AG04450 (cell line): ENCODE data around the gene RNF217. TPM values are rescaled to one million over a fixed set of nuclear protein-coding genes. Genes with fewer than 3 reads are reported as not detected.

Experiments used
- CTCF ChIA-PET: fragments of 300-600, 350-600 bp; formaldehyde crosslinking; extraction: SDS; loops from one replicate; lab custom pipeline; 2022; ENCODE audit warnings: antibody characterized with exemption, inconsistent platforms; lab: Charles Lee
- POLR2A ChIA-PET: fragments of 350-600 bp; formaldehyde crosslinking; extraction: SDS; loops from one replicate; lab custom pipeline; 2021; ENCODE audit warnings: antibody characterized with exemption, inconsistent platforms; lab: Yijun Ruan, JAX
- DNase-seq: peaks from one replicate; pipeline ENCODE4 v3.0.0-alpha.2; 2011; ENCODE audit warnings: low read depth, low spot score
- H3K27ac ChIP-seq: one replicate; pipeline ENCODE4 v1.5.1; 2012; ENCODE audit warnings: low read depth, low read length, control low read depth
- H3K27me3 ChIP-seq: one replicate; pipeline ENCODE4 v1.6.0; 2012; ENCODE audit warnings: low read length; ENCODE audit not compliant: control insufficient read depth, insufficient read depth
- H3K4me3 ChIP-seq: 2 replicates; pipeline ENCODE4 v1.5.1; 2011; ENCODE audit warnings: mild to moderate bottlenecking, low read depth, low read length, control low read depth
- H3K9me3 ChIP-seq: 2 replicates; pipeline ENCODE4 v1.5.1; 2012; ENCODE audit warnings: low read length; ENCODE audit not compliant: control insufficient read depth, insufficient read depth
- CTCF ChIP-seq: IDR thresholded peaks from 2 replicates; pipeline ENCODE4 v1.5.1; 2011; ENCODE audit warnings: low read depth, low read length, control low read depth, inconsistent platforms
- polyA plus RNA-seq: library from polyadenylated mRNA; depleted of rRNA; stranded (reverse); fragments of >200 nt; gene quantifications from 2 replicates; pipeline ENCODE4 v1.2.3, GENCODE V29; 2011

RNF217 gene
- polyA plus RNA-seq, 1 experiment = 24.6 TPM

GRCh38 chr6:125078602-125079321 lies 116.5 kb downstream of the RNF217 start:
- CTCF ChIA-PET = interaction anchor here (1.3 kb wide), 1 partner anchor 36 kb away, joined by 3 read pairs; no protein-coding TSS in a partner anchor
- Histone ChIP-seq H3K4me3 (no peak overlapping the region), H3K9me3 (no peaks in the 10 kb centered on the region), H3K27me3 (no peaks in the 10 kb centered on the region), H3K27ac (no peak overlapping the region)
- TF ChIP-seq CTCF = no peak
- POLR2A ChIA-PET = no interaction called here
- DNase-seq = no peak

DNA sequence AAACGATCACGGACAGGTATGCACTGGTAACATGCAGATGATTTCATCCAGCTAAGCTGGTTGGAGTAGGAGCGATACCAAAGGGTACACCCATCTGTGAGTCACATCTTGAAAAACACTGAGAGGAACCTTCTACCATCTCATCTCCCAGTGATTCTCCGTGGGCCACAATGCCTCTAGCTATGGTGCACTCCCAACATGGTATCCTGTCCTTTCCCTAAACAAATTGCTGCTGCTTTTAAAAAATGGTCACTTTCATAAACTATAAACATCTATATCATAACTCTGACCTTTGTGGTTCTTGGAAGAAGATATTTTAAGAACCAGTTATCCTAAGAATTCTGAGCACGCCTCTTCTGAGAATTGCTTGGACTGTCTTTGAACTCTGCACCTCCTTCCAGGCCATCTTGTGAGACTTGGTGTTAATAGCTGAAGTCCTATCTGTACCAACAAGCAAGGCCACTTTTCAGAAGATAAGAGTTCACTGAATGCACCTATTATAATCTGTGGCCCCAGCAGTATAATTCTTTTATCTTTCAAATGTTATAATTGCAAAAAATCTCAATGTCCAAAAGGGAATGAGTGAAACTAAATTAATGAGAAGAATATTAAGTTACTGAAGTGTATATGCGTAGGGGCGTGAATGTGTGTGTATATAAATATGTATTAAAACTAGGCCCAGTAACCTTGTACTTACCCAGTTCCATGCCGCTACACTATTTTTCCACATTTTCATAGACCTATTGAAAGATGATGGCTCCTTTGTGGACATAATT lies 120.9 kb downstream of the RNF217 start:
- ChIA-PET POLR2A (no interaction called here), CTCF (no interaction called here)
- TF ChIP-seq CTCF = no peak
- H3K9me3 ChIP-seq = no peaks in the 10 kb centered on the region
- no peaks in the 10 kb centered on the region for H3K27me3 ChIP-seq
- DNase-seq = no peak
- H3K4me3 ChIP-seq = no peak overlapping the region
- no peak overlapping the region for H3K27ac ChIP-seq

DNA sequence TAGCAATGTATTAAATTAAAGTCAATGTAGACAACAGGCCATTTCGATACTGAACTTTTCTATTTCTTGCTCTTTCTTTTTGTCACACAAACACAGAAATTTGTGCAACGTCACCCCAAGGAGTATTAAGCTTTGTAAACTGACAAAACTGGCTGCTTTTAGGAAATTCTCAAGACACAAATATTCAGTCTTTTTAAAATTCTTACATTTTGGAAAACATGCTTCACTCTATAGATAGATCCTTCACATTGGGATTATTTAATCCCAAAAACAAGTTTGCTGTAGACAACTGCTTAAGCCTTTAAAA lies 121.4 kb downstream of the RNF217 start:
- Histone ChIP-seq H3K4me3 (no peak overlapping the region), H3K27me3 (no peaks in the 10 kb centered on the region)
- CTCF ChIA-PET = no interaction called here

DNA sequence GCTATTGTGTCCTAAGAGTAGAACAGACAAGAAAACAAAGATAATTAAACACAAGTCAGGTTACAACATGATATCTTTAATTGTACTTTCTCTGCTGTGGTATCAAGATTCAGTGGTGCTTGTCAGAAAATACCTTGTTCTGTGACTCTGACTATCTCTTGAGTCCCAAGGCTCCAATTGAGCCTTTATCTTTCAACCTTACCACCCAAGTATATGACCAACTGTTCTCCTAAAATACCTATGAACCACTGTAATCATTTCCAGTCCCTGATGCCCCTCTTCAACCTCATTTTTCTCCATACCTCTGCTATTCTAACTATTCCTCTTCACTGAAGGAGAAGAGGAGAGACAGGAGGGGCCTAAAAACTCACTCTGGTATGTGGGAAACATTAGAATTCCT lies 124.5 kb downstream of the RNF217 start:
- ChIA-PET POLR2A (no interaction called here), CTCF (no interaction called here)
- no peak for TF ChIP-seq CTCF
- H3K4me3 ChIP-seq = no peak overlapping the region
- no peak overlapping the region for H3K27ac ChIP-seq
- no peak for DNase-seq
- no peaks in the 10 kb centered on the region for H3K9me3 ChIP-seq
- H3K27me3 ChIP-seq = no peaks in the 10 kb centered on the region

More for the DNA sequence above, 121.4 kb downstream of the RNF217 start:
- Histone ChIP-seq H3K9me3 (no peaks in the 10 kb centered on the region), H3K27ac (no peak overlapping the region)
- POLR2A ChIA-PET = no interaction called here
- DNase-seq = no peak
- no peak for TF ChIP-seq CTCF

DNA sequence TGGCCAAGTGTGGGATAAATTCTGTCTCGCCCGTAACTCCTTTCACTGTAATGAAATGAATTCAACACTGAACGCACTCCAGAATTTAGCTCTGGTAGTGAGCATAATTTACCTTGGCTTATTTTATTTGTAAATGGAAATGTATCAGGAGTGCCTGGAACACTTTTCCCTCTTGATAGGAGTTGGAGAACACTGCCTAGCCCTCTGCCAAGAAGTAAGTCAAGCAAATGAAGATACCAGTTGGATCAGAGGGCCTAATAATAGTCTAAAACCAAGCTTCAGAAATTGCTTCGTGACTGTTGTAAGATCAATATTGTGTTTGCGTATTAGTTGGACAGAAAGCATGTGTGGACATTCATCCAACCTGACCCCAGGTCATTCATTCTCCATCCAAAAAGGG lies 126.7 kb downstream of the RNF217 start:
- DNase-seq = no peak
- Histone ChIP-seq H3K27ac (no peak overlapping the region), H3K27me3 (no peaks in the 10 kb centered on the region), H3K4me3 (no peak overlapping the region), H3K9me3 (no peaks in the 10 kb centered on the region)
- POLR2A ChIA-PET = no interaction called here
- CTCF ChIA-PET = no interaction called here
- TF ChIP-seq CTCF = no peak
